GF-D8 (cell line): Measurements from ENCODE around the gene RMND1.
"Not testable (repeated sequence)": the region's sequence is repeated elsewhere in the genome, so short reads cannot be mapped to it uniquely, and the experiment has no call there.

Source experiments
- DNase-seq: peaks from one replicate; lab custom pipeline; 2025; lab: John Stamatoyannopoulos, UW

RMND1 gene

GRCh38 chr6:151452750-151453427 is 963 bp upstream of the RMND1 start:
- DNase-seq, result no peak

GRCh38 chr6:151451417-151451949 is 443 bp downstream of the RMND1 start:
- no peak for DNase-seq

GRCh38 chr6:151450928-151451327 is 998 bp downstream of the RMND1 start:
- not testable (repeated sequence) for DNase-seq

GRCh38 chr6:151448623-151449022 is 3.3 kb downstream of the RMND1 start:
- DNase-seq, result no peak

- no peak for DNase-seq
Measured at GRCh38 chr6:151447237-151447636, 4.7 kb downstream of the RMND1 start.

- DNase-seq, result no peak
Measured at GRCh38 chr6:151445482-151445881, 6.4 kb downstream of the RMND1 start.

GRCh38 chr6:151443911-151444621 is 7.9 kb downstream of the RMND1 start:
- DNase-seq, result no peak

- DNase-seq, result no peak
Measured at GRCh38 chr6:151443454-151443853, 8.5 kb downstream of the RMND1 start.

- DNase-seq, result no peak
Measured at GRCh38 chr6:151442371-151442770, 9.6 kb downstream of the RMND1 start.

- no peak for DNase-seq
Measured at GRCh38 chr6:151441390-151442166, 10.3 kb downstream of the RMND1 start.

GRCh38 chr6:151440930-151441329 is 11.0 kb downstream of the RMND1 start:
- no peak for DNase-seq

GRCh38 chr6:151440498-151440897 is 11.4 kb downstream of the RMND1 start:
- DNase-seq, result no peak

- no peak for DNase-seq
Measured at GRCh38 chr6:151437401-151437800, 14.5 kb downstream of the RMND1 start.

GRCh38 chr6:151436802-151437201 is 15.1 kb downstream of the RMND1 start:
- no peak for DNase-seq

GRCh38 chr6:151436300-151436699 is 15.6 kb downstream of the RMND1 start:
- no peak for DNase-seq

- DNase-seq, result no peak
Measured at GRCh38 chr6:151434369-151434768, 17.6 kb downstream of the RMND1 start.

GRCh38 chr6:151432651-151433050 is 19.3 kb downstream of the RMND1 start:
- no peak for DNase-seq

- DNase-seq, result no peak
Measured at GRCh38 chr6:151431337-151431736, 20.6 kb downstream of the RMND1 start.

- DNase-seq, result no peak
Measured at GRCh38 chr6:151430886-151431285, 21.0 kb downstream of the RMND1 start.

GRCh38 chr6:151428093-151428735 is 23.7 kb downstream of the RMND1 start:
- DNase-seq, result no peak

GRCh38 chr6:151425561-151425960 is 26.4 kb downstream of the RMND1 start:
- DNase-seq, result no peak

- DNase-seq, result no peak
Measured at GRCh38 chr6:151422981-151423380, 28.9 kb downstream of the RMND1 start.
